Activated CD4-positive, CD25-positive, alpha-beta regulatory T cell treated with anti-CD3 and anti-CD28 coated beads, Interleukin-2, amount 50 U/mL, for 16 hours (primary cell): ENCODE data around the gene TPT1.
"Not testable (repeated sequence)": the region's sequence is repeated elsewhere in the genome, so short reads cannot be mapped to it uniquely, and the experiment has no call there.

Source experiments
- DNase-seq: peaks from one replicate; pipeline ENCODE4 v3.0.0-alpha.2; 2020; ENCODE audit warnings: low read depth, low spot score

Gene TPT1

DNA sequence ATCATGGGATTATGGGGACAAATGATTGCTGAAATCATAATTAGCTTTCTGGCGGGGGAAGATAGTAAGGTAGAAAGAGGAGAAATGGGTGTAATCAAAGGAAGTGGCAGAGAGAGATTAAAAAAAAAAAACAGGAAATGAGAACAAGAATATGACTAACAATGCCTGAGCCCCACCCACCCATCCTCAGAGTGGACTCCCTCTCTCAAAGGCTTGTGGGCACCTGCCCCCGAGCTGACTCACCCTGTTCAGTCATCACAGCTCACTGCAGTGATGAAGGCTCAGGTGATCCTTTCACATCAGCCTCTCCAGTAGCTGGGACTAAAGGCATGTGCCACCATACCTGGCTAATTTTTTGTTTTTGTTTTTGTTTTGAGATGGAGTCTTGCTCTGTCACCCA is 26.4 kb upstream of the TPT1 start:
- DNase-seq = peak; percentile 84

DNA sequence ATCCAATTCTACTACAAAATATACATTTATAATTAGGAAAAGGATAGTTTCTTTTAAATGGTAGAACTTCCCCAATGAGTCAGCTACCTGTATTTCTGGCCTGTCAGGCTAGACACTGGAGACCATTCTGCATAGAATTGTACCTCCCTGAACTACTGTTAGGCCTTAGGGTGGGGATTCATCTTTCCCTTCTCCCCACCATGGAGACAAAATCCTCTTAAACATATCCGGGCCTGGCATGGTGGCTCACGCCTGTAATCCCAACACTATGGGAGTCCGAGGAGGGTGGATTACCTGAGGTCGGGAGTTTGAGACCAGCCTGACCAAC is 24.5 kb upstream of the TPT1 start:
- DNase-seq = no peak

DNA sequence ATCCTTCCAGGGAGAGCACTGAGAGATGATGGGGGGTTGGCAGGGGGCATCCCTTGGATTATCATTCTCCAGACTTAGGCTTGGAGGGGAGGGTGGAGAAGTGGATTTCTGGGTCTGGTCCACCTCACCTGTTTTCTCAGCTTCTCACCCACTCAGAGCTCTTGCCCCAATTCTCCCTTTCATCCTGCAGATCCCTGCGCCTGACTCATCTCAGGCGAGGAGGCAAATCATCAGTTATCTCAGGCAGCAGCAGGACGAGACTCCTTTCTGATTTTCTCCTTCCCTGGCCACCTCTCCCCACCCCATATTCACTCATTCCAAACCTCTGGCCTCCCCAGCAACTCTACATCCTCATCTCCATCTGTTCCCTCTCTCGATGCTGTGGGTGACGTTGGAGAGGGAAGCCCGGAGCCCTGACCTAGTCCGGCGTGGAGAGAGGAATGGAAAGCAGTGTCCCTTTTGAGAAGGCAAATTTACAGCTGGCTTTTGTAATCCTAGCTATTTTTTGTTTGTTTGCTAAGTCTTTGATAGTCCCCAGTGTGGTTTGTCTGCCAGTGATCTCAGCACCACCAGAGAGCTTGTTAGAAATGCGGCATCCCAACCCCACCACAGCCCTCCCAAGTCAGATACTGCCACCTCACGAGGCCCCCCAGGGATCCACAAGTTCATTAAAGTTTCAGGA is 24.0 kb upstream of the TPT1 start:
- no peak for DNase-seq

- DNase-seq = no peak
Measured at GRCh38 chr13:45362939-45363338, 22.0 kb upstream of the TPT1 start.

- no peak for DNase-seq
Measured at GRCh38 chr13:45361596-45362206, 20.7 kb upstream of the TPT1 start.

DNA sequence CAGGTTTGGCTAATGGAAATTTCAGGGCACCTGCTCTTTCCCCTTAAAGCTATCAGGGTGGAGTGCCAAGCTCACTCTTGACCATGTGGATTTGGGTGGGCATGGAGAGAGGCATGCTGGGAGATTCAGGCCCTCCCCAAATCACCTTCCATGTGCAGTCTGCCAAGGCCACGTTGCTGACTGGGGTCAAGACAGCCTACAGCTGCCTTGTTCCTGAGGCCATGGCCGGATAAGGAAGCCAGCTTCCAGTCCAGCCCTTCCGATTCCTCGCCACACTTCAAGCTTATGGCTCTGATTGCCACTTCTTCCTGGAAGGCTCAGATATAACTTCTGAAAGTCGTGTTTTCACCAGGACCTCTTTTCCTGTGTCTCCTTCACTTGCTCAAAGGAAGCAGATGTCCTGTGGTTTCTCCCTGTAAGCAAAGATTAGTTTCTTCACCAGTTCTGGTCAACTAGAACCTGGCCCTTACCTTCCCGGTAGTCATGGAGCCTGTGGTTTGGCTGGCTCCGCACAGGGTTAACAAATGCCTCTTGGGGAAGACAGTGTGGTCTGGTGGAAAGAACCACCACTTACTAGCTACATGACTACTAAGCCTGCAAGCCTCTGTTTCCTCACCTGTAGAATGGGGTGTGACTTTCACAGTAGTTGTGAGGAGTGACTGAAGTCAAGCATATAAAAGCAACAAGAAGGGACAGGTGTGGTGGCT is 16.1 kb upstream of the TPT1 start:
- DNase-seq = no peak

GRCh38 chr13:45353895-45354294 is 12.9 kb upstream of the TPT1 start:
- DNase-seq = no peak

GRCh38 chr13:45352031-45352430 is 11.0 kb upstream of the TPT1 start:
- DNase-seq = no peak

DNA sequence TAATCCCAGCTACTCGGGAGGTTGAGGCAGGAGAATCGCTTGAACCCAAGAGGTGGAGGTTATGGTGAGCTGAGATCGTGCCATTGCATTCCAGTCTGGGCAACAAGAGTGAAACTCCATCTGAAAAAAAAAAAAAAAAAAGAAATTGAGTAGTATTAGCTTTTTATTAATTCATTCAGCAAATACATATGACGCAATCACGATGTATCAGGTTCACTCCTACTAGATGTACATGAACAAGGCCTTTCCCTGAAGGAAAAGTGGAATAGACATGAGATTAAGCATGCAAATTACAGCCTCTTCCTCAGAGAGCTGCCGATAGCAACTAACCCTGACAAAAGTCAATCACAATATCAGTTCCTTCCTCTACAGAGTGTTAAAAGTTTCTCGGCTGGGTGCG is 9.2 kb upstream of the TPT1 start:
- DNase-seq = no peak

DNA sequence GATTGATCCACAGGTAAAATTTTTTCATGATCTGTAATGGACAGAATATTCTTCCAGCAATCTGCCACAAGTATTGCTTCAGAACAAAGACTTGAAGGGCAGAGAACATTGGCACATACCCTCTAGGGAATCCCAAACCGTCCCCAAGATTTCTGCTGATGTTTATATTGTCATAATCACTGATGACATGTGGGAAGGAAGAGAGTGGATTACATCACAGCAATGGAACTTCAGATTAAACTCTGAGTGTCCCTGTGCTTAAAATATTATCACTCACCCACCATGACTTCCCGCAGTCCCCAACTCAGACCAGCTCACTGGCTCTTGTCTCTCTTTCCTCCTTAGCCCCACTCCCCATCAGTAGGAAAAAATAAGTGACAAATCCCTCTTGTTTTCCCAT is 8.5 kb upstream of the TPT1 start:
- DNase-seq = no peak

DNA sequence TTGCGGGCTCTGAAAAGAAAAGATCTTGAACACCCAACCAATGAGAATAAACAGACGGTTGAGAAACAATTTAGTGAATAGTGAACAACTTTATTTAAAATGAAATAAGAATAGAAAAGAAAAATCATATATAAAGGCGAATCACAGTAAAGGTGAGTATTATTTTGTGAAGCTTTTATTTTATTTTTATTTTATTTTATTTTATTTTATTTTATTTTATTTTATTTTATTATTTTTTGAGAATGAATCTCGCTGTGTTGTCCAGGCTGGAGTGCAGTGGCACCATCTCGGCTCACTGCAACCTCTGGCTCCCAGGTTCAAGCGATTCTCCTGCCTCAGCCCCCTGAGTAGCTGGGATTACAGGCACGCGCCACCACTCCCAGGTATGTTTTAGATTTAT is 3.1 kb upstream of the TPT1 start:
- not testable (repeated sequence) for DNase-seq

DNA sequence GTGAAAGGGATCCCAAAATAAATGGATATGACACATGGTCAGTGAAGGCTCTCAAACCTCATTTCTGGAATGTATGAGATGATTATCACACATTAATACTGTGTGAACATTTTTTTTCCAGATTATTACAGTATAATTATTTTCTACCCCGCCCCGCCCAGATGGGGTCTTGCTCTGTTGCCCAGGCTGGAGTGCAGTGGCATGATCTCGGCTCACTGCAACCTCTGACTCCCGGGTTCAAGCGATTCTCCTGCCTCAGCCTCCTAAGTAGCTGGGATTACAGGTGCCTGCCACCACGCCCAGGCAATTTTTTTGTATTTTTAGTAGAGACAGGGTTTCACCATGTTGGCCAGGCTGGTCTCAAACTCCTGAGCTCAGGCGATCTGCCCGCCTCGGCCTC is 2.1 kb upstream of the TPT1 start:
- not testable (repeated sequence) for DNase-seq

DNA sequence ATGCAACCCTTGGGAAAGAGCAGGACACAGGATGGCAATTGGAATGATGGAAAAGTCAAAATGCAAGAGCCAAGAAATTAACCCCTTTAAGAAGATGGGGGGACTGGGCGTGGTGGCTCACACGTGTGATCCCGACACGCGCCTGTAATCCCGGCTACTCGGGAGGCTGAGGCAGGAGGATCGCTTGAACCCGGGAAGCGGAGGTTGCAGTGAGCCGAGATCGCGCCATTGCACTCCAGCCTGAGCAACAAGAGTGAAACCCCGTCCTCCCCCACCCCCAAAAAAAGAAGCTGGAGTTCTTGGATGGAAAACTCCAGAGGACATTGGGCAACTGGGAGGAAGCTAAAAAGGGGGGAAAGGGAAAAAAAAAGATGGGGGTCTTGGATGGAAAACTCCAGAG is 1.7 kb upstream of the TPT1 start:
- DNase-seq = not testable (repeated sequence)

DNA sequence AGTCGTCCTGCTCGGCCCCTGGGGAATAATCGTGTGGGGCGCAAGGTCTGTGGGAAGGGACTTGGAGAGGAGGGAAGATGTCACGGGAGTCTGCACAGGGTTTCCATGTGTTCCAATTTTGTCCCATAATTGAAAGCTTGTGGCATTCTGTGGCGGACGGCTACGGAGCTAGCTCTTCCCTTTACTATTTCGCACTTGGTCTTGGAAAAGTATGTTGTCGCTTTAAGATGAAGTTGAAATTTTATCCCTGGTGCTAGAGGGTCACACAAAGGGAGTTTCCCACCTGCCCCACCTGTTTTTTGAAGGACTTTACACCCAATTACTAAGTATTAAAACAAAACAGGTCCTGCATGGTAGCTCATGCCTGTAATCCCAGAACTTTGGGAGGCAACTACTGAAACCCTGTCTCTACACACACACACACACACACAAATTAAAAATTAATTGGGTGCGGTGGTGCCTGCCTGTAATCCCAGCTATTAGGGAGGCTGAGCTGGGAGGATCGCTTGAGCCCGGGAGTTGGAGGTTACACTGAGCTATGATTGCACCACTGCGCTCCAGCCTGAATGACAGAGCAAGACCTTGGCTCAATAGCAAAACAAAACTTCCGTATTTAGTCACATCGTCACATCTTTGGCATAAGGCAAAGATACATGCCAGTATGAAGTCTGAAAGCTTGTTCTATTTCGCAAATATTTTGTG is 967 bp upstream of the TPT1 start:
- no peak for DNase-seq

- peak; percentile 71 for DNase-seq
Measured at GRCh38 chr13:45340422-45341033, 455 bp downstream of the TPT1 start.

- no peak for DNase-seq
Measured at GRCh38 chr13:45339867-45340266, 1.1 kb downstream of the TPT1 start.

- DNase-seq = no peak
Measured at GRCh38 chr13:45339399-45339798, 1.6 kb downstream of the TPT1 start.

GRCh38 chr13:45337803-45338202 is 3.2 kb downstream of the TPT1 start:
- no peak for DNase-seq

GRCh38 chr13:45337395-45337794 is 3.6 kb downstream of the TPT1 start:
- no peak for DNase-seq

GRCh38 chr13:45336025-45336800 is 4.8 kb downstream of the TPT1 start:
- no peak for DNase-seq

GRCh38 chr13:45335397-45336024 is 5.5 kb downstream of the TPT1 start:
- no peak for DNase-seq
